GM19240 (cell line): ENCODE data around the gene HINFP.
A peak's percentile ranks its signal among the peaks of the same experiment; 100 is the strongest.
"Not testable (repeated sequence)": the region's sequence is repeated elsewhere in the genome, so short reads cannot be mapped to it uniquely, and the experiment has no call there.

Experiments
- DNase-seq: peaks from one replicate; pipeline ENCODE4 v3.0.0; 2011; ENCODE audit warnings: low spot score; ENCODE audit not compliant: insufficient read length

HINFP gene

DNA sequence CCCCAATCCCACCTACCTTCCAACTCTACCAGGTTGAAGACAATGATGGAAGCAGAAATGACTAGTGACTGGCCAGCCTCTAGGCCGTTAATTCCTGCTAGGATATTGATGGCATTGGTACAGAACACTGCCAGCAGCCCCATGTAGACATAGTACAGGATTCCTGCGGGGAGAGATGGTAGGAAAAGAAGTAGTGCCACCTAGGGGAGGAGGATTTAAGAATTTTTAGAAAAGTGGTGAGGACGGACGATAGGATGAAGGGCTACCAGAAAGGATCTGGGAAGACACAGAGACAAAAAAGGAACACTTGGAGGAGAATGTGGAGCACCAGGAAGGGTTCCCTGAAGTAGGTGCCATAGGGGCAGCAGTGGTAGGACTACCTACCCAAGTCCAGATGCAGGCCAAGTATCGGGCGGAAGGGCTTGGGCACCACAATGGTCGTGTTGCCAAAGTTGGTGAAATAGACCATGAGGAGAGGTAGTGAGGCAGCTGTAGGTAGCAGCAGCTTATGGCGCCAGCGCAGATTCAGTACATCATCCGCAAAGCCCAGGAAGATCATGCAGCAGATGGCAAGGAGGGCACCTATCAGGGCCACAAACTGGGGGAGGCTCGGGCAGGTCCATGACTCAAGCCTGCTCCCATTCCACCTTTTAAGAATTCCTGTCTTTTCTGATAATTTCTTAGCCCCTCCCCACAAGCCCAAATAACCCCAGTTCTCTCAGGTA is 21.0 kb upstream of the HINFP start:
- no peak for DNase-seq

DNA sequence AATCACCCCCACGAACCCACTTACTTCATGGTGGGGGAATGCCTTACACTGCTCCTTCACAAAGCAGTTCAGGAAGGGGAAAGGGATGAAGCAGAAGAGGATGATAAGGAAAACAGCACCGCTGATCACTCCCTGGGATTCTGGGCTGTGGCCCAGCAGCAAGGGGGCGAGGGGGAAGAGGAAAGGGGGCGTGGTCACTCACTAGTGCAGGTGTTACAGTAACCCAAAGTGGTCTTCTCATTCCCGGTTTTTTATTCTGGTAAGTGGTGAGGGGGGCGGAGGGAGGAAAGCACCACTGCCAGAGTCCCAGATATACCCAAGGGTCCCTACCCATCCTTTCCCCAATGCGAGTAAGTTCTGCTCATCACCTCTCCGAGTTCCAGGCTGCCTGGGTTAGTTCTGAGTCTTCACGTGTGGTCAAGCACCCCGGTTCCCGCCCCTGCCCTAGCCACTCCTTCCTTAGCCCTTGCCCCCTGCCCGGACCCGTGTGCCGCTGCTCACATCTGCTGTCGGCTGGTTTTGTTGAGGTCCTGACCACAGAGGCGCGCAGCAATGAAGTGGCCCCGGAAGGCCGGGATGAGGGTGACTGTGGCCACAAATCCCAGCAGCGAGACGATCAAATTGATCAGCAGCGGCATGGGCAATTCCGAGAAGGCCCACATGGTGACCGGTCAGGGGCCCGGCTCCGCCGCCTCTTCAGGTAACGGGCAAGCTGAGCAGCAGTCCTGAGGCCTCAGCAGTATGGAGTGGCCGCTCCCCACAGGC is 20.2 kb upstream of the HINFP start:
- DNase-seq = no peak

DNA sequence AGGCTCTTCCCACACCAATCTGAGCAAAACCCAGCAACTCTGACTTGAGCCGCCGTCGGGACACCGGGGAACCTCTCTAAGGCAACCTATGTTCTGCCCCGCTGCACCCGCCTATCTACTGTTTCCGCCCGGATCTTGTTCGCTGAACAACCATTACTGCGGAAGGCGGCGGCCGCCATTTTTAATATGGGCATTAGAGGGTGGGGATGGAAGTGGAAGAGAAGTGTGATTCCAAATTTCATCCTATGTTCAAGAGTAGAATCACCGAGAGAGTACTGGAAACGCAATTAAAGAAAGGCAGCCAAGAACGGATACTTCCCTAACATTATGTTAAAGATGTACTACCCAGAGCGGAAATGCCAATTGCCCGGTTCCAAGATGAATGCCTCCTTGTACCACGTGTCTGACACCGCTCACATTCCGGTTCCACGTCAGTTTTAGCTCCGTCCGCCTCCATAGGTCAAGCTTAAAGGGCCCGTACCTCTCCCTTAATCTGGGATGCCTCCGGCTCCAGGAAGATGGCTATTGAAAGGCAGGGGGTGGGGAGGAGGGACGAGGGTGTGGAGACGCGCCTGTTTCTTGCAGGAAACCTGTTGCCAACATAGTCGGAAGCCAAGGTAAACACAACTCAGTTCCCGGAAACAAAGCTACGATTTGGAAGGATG is 19.5 kb upstream of the HINFP start, which contains the start of gene DPAGT1:
Gene DPAGT1, minus strand, starts transcription at position 95 of the 665 bp plus-strand sequence. CDS start 198 bp downstream, outside the sequence.
- DNase-seq = no peak

DNA sequence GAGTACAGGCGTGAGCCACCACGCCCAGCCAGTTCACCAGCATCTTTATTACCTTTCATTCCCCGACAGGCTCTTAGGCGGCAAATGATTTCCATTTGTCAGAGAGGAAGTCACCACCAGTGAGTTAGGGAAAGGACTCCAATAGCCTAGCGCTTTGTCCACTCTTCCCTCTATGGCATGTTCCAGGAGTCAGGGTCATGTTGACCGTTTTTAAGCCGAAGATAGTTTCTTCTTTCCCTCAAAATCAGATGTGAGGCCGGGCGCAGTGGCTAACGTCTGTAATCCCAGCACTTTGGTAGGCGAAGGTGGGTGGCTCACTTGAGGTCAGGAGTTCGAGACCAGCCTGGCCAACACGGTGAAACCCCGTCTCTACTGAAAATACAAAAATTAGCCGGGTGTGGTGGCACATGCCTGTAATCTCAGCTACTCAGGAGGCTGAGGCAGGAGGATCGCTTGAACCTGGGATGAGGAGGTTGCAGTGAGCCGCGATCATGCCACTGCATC is 18.2 kb upstream of the HINFP start:
- DNase-seq = not testable (repeated sequence)

DNA sequence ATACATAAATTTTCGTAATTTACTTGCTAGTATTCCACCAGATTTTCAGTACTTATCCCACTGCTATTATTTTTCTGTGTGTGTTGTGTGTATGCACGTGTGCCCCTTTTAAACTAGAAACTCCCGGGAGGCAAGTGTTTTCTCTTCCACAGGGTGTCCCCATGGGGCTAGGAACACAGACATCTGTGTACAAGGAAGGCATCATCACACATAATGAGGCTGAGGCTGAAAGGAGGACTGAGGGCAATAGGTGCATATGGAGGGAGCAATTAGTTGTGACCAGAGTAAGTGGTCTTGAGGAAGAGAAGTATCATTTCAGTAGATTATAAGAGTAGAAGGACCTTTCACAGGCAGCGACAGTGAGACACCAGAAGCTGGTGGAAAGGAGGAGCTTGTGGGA is 17.6 kb upstream of the HINFP start:
- no peak for DNase-seq

DNA sequence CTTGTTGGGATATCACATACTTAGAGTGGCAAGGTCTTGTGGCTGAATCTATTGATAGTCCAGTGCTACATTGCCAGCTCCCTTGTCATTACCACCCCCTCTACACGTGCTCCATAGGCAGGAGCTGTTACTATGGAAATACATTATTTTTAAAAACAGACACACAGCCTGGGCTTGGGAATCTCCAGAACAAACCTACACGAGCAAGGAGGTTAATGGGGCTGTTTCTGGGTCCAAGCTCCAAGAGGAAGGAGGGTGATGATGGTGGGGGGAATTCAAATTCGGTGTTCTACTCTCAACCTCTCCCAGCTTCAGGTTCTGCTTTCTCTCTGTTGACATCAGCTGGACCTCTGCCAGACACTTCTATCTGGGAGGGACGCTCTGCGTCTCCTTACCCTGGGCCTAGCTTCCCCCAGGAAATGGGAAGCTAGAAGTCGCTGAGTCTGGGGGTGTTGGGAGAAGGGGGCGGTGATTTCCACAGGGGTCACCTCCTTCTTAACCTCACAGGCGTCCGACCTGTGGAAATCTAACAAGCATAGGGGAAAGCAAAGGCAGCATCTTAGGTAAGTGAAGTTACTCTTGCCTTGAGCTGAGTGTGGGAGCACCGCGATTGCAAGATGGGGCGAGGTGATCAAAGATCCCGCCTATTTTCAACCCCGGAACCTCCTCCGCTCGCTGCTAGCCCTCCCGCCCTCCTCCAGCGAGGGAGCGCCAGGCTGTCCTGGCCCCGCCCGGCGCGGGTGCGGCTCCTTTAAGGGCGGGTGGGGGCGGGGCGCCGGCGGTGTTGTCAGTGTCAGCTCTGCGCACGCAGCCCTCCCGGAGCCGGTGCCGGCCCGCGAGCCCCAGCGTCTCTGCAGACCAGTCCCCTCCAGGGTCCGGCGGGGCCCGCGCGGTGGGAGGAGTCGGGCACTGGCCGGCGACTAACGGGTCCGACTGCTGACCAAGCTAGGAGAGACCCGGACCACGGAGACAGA is 14.5 kb upstream of the HINFP start, which contains the start of gene C2CD2L:
Gene C2CD2L, plus strand, starts transcription at position 781 of the 974 bp plus-strand sequence. CDS start 398 bp downstream, outside the sequence.
- DNase-seq = peak; percentile 77

DNA sequence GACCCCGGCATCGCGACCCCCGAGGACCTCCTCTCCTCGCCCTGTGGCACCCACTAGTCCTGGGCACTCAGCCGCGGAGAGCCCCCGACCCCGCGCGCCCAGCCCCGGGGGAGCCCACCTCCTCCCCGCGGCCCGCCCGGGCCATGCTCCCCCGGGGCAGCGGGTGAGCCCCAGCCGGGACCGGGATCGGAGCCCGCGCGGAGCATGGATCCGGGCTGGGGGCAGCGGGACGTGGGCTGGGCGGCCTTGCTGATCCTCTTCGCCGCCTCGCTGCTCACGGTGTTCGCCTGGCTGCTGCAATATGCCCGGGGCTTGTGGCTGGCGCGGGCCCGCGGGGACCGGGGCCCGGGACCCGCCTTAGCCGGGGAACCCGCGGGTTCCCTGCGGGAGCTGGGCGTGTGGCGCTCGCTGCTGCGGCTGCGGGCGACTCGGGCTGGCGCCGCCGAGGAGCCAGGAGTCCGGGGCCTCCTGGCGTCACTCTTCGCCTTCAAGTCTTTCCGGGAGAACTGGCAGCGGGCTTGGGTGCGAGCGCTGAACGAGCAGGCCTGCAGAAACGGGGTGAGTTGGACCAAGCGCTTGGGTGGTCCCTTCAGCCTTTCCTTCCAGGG is 13.7 kb upstream of the HINFP start:
- no peak for DNase-seq

DNA sequence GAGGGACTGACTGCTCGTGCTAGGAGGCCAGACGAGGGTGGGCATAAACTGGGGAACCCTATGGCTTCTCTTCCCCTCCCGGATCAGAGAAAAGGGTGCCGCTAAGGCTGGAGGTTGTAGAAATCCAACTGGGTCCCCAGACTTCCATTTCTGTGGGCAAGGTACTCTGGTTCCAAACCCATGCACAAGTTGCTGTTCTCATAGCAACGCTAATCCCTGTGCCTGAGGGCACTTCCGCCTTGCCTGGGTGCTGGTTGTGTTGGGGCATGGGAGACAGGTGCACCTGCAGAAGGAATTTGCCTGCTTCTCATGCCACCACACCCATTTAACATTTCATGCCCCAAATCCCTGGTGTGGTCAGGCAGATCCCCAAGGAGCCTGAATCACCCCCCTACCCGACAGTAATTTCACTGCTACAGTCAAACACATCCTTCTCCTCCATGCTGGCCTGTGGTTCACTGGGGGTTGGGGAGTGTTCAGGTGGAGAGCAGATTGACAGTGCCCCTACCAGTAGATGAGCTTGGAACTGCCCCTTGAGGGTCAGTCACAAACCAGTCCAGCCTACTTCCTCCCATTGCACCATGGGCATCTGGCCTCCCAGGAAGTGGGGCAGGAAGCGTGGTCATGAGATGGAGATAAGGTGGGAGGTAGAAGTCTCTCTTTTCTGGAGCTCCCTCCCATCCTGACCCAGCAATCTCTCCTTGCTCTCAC is 13.1 kb upstream of the HINFP start:
- DNase-seq = no peak

DNA sequence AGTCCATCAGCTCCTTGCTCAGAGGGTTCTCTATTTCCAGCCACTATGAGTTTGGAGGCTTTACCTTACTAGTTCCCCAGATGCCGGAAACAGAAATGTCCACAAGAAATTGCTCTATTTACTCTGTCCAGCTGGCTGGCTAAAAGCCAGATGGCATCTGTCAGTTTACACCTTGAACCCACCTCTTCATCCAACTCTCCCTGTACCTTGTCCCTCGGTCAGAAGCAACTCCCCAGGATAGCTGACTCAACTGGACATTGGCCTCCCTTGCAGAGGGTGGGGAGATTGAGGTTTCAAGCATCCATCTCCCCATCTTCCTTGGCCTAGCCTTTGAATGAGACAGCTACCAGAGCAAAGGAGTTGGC is 12.5 kb upstream of the HINFP start:
- DNase-seq = no peak

DNA sequence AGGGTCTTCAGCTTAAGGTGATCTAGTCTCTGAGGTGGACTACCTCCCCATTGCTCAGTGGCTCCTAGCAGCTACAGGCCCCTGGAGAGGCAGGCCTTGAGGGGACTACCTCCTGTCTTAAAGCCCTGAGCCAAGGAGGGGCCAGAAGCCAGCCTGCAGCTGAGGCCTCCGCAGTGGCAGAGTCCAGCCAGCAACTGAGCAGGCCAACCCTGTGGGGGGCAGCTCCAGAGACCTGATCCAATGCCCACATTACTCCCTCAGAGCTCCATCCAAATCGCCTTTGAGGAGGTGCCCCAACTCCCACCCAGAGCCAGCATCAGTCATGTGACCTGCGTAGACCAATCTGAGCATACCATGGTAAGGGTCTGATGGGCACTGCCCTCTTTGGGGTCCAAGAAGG is 11.5 kb upstream of the HINFP start:
- no peak for DNase-seq

DNA sequence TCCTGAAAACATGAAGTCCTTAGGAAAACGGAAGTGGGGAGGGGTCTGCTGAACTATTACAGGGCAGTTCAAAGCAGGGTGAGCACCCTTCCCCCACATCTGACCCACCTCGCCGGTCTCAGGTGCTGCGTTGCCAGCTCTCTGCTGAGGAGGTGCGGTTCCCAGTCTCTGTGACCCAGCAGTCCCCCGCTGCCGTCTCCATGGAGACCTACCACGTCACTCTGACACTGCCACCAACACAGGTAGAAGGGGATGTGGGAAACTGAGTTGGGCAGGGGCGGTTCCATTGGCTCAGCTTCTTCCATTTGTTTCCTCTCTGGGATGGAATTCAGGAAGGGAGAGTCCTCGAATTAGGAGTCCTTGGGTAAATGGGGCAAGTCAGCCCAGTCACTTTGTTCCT is 10.9 kb upstream of the HINFP start:
- no peak for DNase-seq

DNA sequence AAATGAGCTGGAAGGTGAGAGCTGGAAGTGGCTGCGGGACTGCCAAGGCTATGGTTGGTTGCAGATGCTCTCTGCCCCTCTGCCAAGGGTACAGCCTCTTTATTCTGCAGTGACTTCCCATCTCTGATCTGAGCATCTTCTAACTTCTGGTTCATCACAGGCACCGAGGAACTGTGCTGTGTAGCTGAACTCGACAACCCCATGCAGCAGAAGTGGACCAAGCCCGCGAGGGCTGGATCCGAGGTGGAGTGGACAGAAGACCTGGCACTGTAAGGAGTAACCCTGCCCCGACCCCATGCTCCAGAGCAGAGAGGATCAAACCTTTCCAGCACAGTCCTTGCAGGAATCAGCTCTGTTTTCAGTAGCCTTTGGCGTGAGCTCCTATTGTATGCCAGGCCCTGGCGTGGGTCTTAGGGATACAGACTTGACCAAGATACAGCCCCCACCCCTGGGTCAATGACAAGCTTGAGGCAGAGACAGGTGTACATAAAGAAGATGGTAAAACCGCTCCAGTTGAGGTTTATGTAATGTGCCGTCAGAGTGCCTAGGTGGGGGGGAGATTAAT is 9.9 kb upstream of the HINFP start:
- DNase-seq = no peak

DNA sequence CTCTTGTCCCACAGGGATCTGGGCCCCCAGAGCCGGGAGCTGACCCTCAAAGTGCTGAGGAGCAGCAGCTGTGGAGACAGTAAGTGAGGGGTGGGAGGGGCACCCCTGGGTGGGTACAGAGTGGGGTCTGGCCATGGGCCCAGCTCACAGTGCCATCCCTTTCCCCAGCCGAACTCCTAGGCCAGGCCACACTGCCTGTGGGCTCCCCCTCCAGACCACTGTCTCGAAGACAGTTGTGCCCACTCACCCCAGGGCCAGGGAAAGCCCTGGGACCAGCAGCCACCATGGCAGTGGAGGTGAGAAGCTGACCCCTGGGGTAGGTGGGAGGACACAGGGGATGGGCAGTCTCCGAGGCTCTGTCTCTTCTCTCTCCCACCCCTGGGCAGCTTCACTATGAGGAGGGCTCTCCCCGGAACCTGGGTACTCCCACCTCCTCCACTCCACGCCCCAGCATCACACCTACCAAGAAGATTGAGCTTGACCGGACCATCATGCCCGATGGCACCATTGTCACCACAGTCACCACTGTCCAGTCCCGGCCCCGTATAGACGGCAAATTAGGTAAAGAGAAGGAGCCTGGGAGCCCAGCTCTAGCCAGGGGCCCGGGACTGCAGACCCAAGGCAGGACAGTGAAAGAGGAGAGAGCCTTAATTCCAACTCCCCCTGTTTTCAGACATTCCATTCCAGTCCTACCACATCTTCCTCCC is 8.9 kb upstream of the HINFP start:
- DNase-seq = no peak

DNA sequence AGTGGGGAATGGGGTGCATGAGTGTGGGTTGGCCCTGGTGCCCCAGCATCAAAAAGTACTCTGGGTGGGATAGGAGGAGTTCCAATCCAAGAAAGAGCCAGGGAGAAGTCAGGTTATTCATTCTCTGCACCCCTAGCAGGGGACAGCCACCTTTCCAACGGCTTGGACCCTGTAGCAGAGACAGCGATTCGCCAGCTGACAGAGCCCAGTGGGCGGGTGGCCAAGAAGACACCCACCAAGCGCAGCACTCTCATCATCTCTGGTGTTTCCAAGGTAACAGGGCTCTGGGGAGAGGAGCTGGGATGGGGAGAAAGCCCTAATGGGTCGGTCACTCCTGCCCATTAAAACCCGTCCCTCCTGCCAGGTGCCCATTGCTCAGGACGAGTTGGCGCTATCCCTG is 7.7 kb upstream of the HINFP start:
- no peak for DNase-seq

DNA sequence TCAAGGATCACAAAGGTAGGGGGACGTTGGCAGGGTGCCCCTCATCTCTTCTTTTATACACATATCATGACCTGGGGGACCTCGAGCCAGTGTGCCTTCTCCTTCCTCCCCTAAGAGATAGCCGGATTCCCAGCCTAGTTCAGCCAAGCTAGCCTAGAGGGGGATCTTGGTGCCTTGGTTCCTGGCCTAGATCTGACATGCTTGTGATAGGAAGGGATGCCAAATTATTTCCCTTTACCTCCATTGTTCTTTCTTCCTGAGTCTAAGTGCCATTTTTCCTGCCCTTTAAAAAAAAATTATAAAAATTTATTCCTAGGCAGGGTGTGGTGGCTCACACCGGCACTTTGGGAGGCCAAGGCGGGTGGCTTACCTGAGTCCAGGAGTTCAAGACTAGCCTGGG is 7.0 kb upstream of the HINFP start:
- DNase-seq = no peak

DNA sequence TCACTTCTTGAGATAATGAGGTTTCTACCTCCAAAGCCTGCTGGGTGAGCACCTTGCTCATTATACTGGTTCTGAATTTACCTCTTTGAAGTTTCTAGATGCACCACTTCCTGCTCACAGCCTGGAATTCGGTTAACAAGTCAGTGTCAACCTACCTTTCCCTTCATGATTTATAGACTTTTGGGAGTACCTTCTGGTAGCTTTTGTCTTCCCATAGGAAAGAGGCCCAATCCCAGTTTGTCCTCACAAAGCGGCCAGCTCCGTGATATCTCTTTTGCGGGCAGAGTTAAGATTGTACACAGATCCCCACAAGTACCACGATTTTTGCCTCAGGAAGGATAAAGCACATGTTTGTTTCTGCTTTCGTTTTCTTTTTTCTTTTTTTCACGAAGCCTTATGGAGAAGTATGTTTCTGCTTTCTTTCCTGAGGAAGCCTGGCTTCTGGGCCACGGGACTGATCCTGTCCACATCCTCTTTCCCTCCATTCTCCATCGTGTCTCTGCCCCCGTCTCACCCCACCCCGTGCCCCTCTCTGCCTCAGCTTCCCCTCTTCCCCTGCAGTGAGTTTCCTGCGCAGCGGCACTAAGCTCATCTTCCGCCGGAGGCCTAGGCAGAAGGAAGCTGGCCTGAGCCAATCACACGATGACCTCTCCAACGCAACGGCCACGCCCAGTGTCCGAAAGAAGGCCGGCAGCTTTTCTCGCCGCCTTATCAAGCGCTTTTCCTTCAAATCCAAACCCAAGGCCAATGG is 5.7 kb upstream of the HINFP start:
- no peak for DNase-seq

DNA sequence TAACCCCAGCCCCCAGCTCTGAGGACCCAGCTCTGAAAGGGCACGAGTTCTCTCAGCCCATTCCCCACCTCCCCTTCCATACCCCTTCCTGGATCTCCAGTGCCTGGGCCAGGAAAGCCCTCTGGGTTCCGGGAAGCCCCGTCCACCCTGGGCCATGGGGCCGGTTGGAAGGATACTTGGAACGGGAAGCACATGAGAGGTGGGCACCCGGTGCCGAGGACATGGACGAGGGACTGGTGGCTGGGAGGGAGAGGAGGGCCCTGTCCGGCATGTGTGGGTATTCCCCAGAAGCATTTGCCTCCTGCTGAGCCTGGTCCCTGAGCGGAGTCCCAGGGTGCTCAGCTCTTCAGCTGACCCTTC is 5.2 kb upstream of the HINFP start:
- no peak for DNase-seq

DNA sequence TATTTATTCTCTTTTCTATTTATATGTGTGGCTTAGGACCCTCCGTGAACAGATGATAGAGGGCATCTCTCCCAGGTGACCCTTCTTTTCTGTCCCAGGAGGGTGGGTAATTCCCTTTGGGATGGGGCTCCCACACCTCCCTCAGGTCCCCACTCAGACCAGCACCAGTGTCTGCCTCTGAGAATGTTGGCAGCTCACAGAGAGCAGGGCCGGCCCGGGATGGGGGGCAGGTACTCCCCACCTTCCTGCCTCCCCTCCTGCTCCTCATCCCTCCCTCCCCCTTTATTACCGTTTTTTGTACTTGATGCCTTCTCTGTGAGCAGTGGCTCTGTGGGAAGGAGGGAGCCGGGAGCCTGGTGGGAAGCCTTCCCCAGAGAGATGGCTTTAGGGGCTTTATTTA is 4.8 kb upstream of the HINFP start:
- no peak for DNase-seq
